K562 (cell line): ENCODE results near the gene MPI.

Experiments used
- ELF1 ChIP-seq: fragments of 200-800 bp; sonication (Bioruptor generic); IDR thresholded peaks from 2 replicates; pipeline ENCODE4 v1.6.1; 2016; ENCODE audit warnings: missing genetic modification characterization, missing compliant biosample characterization
- HCFC1 ChIP-seq: IDR thresholded peaks from 2 replicates; pipeline ENCODE4 v1.6.1; 2012; ENCODE audit warnings: low read depth, low read length, improper control_type of control experiment
- POLR2A ChIP-seq: fragments of 450-650 bp; conservative IDR thresholded peaks from 2 replicates; pipeline ENCODE4 v1.6.1; 2016
- SREBF1 ChIP-seq: fragments of 150-350 bp; IDR thresholded peaks from 2 replicates; pipeline ENCODE4 v1.6.1; 2014; ENCODE audit warnings: antibody characterized with exemption, low read depth, low read length, borderline replicate concordance
- TF ChIP-seq, protein P1 (sequence below): fragments of 250-450 bp; sonication (Bioruptor Pico); IDR thresholded peaks from 2 replicates; pipeline ENCODE4 v1.5.0; 2020; ENCODE audit warnings: mild to moderate bottlenecking, borderline replicate concordance

DNA sequence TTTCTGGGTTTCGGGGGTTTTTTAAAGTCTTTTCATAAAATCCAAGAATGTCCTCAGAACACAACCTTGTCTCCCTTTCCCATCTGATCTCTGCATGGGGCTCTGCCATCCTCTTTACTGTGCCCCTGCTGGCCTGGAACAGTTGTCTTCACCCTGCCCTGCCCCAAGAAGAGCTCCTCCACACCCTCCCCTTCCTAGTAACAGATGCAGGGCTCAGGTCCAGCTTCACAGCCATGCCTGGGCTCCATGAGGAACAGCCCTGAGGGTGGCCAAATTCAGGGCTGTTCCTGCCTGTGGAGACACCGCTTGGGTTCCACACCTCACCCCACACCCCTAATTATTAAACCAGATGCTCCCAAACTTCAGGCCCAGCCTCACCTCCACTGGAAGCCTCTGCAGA lies 34.0 kb upstream of the MPI start:
- no peak for TF ChIP-seq POLR2A
- TF ChIP-seq, protein P1, sequence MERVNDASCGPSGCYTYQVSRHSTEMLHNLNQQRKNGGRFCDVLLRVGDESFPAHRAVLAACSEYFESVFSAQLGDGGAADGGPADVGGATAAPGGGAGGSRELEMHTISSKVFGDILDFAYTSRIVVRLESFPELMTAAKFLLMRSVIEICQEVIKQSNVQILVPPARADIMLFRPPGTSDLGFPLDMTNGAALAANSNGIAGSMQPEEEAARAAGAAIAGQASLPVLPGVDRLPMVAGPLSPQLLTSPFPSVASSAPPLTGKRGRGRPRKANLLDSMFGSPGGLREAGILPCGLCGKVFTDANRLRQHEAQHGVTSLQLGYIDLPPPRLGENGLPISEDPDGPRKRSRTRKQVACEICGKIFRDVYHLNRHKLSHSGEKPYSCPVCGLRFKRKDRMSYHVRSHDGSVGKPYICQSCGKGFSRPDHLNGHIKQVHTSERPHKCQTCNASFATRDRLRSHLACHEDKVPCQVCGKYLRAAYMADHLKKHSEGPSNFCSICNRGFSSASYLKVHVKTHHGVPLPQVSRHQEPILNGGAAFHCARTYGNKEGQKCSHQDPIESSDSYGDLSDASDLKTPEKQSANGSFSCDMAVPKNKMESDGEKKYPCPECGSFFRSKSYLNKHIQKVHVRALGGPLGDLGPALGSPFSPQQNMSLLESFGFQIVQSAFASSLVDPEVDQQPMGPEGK = no peak
- no peak for TF ChIP-seq ELF1
- no peak for TF ChIP-seq SREBF1
- no peak for TF ChIP-seq HCFC1
